K562 (cell line): ENCODE results near the gene SOS2. TPM values are rescaled to one million over a fixed set of nuclear protein-coding genes. Genes with fewer than 3 reads are reported as not detected.

Experiments
- ATAC-seq: fragments of 200-7000 bp; cut with Tn5 transposase; 3 replicates; pipeline ENCODE4 v1.9.1; 2020; ENCODE audit warnings: moderate library complexity
- BruUV-seq: library from RNA; stranded (reverse); fragments of 400-500 nt; replicated peaks from 2 replicates; lab custom pipeline; 2021; lab: Mats Ljungman, UMichigan
- CTCF ChIA-PET: fragments of 300-600 bp; formaldehyde crosslinking; extraction: SDS; loops from one replicate; lab custom pipeline; 2021; ENCODE audit warnings: low intra/inter-chr PET ratio; lab: Yijun Ruan, JAX
- POLR2A ChIA-PET: fragments of 300-600, 350-650 bp; sonication (Branson Sonifier 250); formaldehyde crosslinking; extraction: SDS; loops from one replicate; lab custom pipeline; 2021; ENCODE audit warnings: antibody characterized with exemption, inconsistent platforms; lab: Yijun Ruan, JAX
- DNase-seq, 4 experiments: peaks; one replicate each; pipeline versions ENCODE4 v3.0.0 to v3.0.0-alpha.2; 2011 to 2018; ENCODE audit warnings: low spot score in 3 of 4, mixed read lengths in 3 of 4; ENCODE audit errors: extremely low read depth in 1 of 4
- FAIRE-seq: peaks from 2 replicates; lab custom pipeline; 2011; peaks lifted over from hg19 to GRCh38; lab: Jason Lieb, UNC
- H2AFZ ChIP-seq: 2 replicates; pipeline ENCODE4 v1.6.0; 2011; ENCODE audit warnings: low read depth, low read length, control low read depth, inconsistent platforms
- H3K27ac ChIP-seq: fragments of 200-600 bp; 3 replicates; pipeline ENCODE4 v1.8.0; 2011; ENCODE audit warnings: low read depth, mild to moderate bottlenecking, control low read depth, inconsistent platforms, low read length, moderate library complexity, mixed read lengths; ENCODE audit errors: extremely low read depth
- H3K27me3 ChIP-seq, 2 experiments: fragments of 300-600 bp in 1 of 2; 2 replicates in 1 of 2; 3 replicates in 1 of 2; pipeline versions ENCODE4 v1.6.0 to v1.8.0; 2011; ENCODE audit warnings: inconsistent platforms in 2 of 2, low read length in 2 of 2, mild to moderate bottlenecking in 1 of 2, mixed read lengths in 1 of 2, moderate library complexity in 1 of 2; ENCODE audit not compliant: control insufficient read depth in 2 of 2, insufficient read depth in 2 of 2
- H3K36me3 ChIP-seq: fragments of 300-600 bp; 3 replicates; pipeline ENCODE4 v1.8.0; 2011; ENCODE audit warnings: mild to moderate bottlenecking, low read length, inconsistent platforms; ENCODE audit not compliant: control insufficient read depth, insufficient read depth
- H3K4me1 ChIP-seq, 2 experiments: fragments of 200-600 bp in 1 of 2; replicated peaks in 1 of 2; 2 replicates in 1 of 2; 3 replicates in 1 of 2; pipeline versions ENCODE4 v1.5.1 to v1.8.0; 2011; ENCODE audit warnings: inconsistent platforms in 2 of 2, low read length in 2 of 2, mild to moderate bottlenecking in 1 of 2, mixed read lengths in 1 of 2, moderate library complexity in 1 of 2; ENCODE audit not compliant: control insufficient read depth in 2 of 2, insufficient read depth in 2 of 2
- H3K4me2 ChIP-seq: 2 replicates; pipeline ENCODE4 v1.6.1; 2011; ENCODE audit warnings: low read length, control low read depth, inconsistent platforms, mixed read lengths; ENCODE audit not compliant: insufficient read depth
- H3K4me3 ChIP-seq: fragments of 200-600 bp; sonication (generic), shearing (Covaris generic); 2 replicates; pipeline ENCODE4 v1.5.1; 2016; ENCODE audit warnings: control low read depth, inconsistent platforms
- H3K79me2 ChIP-seq: fragments of 200-600 bp; 3 replicates; pipeline ENCODE4 v1.8.0; 2011; ENCODE audit warnings: low read length, inconsistent platforms; ENCODE audit not compliant: control insufficient read depth, insufficient read depth
- H3K9ac ChIP-seq, 2 experiments: 2 replicates each; pipeline versions ENCODE4 v1.6.0 to v1.6.1; 2011; ENCODE audit warnings: low read depth in 2 of 2, low read length in 2 of 2, control low read depth in 1 of 2, inconsistent platforms in 1 of 2, mild to moderate bottlenecking in 1 of 2, mixed read lengths in 1 of 2; ENCODE audit not compliant: insufficient read depth in 1 of 2
- H3K9me1 ChIP-seq: one replicate; pipeline ENCODE4 v1.6.0; 2011; ENCODE audit warnings: inconsistent platforms, mild to moderate bottlenecking, low read length, moderate library complexity; ENCODE audit not compliant: control insufficient read depth, insufficient read depth
- H3K9me3 ChIP-seq: replicated peaks from 2 replicates; pipeline ENCODE4 v1.5.1; 2011; ENCODE audit warnings: low read depth, low read length, inconsistent platforms; ENCODE audit not compliant: control insufficient read depth, insufficient read depth
- H4K20me1 ChIP-seq: replicated peaks from 2 replicates; pipeline ENCODE4 v1.6.1; 2011; ENCODE audit warnings: low read length, inconsistent platforms, mixed read lengths; ENCODE audit not compliant: control insufficient read depth, insufficient read depth
- CBFA2T3 ChIP-seq: fragments of 450-650 bp; IDR thresholded peaks from 2 replicates; pipeline ENCODE4 v1.6.1; 2017
- CEBPG ChIP-seq, 3 experiments: fragments of 200-800 bp in 1 of 3; sonication (Bioruptor generic) in 1 of 3; sonication (generic) in 1 of 3; formaldehyde crosslinking in 1 of 3; IDR thresholded peaks in 2 of 3; conservative IDR thresholded peaks in 1 of 3; 2 replicates each; pipeline versions ENCODE4 v1.6.1 to v1.8.0; 2016 to 2022; ENCODE audit warnings: missing compliant biosample characterization in 2 of 3, missing genetic modification characterization in 2 of 3, mild to moderate bottlenecking in 1 of 3, missing genetic modification reagents in 1 of 3
- LEF1 ChIP-seq: fragments of 450-650 bp; IDR thresholded peaks from 2 replicates; pipeline ENCODE4 v1.6.1; 2016; ENCODE audit warnings: mild to moderate bottlenecking
- ZBTB33 ChIP-seq: sonication (generic); formaldehyde crosslinking; IDR thresholded peaks from 2 replicates; pipeline ENCODE4 v1.8.1; 2023; ENCODE audit warnings: mild to moderate bottlenecking, missing genetic modification reagents
- ZNF212 ChIP-seq: fragments of 450-650 bp; formaldehyde crosslinking; IDR thresholded peaks from 2 replicates; pipeline ENCODE4 v1.4.0; 2020; ENCODE audit warnings: mild to moderate bottlenecking
- ZNF224 ChIP-seq: sonication (generic); formaldehyde crosslinking; IDR thresholded peaks from 2 replicates; pipeline ENCODE4 v1.8.0; 2022; ENCODE audit warnings: mild to moderate bottlenecking, missing genetic modification reagents
- WGBS: fragments of 100-300 bp; shearing (Covaris generic); methylation state at CpG from one replicate; pipeline ENCODE4 v1.1.6; 2016; ENCODE audit warnings: low coverage, mixed read lengths; ENCODE audit not compliant: insufficient coverage; ENCODE audit errors: missing lambda C conversion rate; 5-methylcytosine and 5-hydroxymethylcytosine counted together
- in situ Hi-C: fragments of 300-500 bp; cut with MboI; formaldehyde crosslinking; loops from 4 replicates; pipeline ENCODE4 v1.15.0; 2018; ENCODE audit warnings: inconsistent platforms, mixed read lengths
- intact Hi-C: fragments of 100-400 bp; cut with micrococcal nuclease; formaldehyde crosslinking; loops from 2 replicates; pipeline ENCODE4 v1.14.2; 2022
- polyA plus RNA-seq, 8 experiments: library from polyadenylated mRNA; depleted of rRNA in 4 of 8; stranded (reverse) in 5 of 8; unstranded in 3 of 8; fragments of >200 nt; fragmentation: Nextera tagmentation in 2 of 8; fragmentation: Illumina TruSeq in 1 of 8; extraction: Ambion mirVana in 2 of 8; extraction: Trizol in 1 of 8; gene quantifications; 2 replicates each; pipeline versions ENCODE4 v1.2.1 to v1.2.3, GENCODE V29; 2011 to 2014; ENCODE audit warnings: inconsistent platforms in 1 of 8, missing spikeins in 1 of 8
- total RNA-seq, 7 experiments: library from RNA; depleted of rRNA in 6 of 7; stranded (reverse); fragments of >200 nt in 6 of 7; fragmentation: Illumina TruSeq in 2 of 7; extraction: Trizol in 2 of 7; gene quantifications; 2 replicates each; pipeline versions ENCODE4 v1.2.1 to v1.2.3, GENCODE V29; 2011 to 2021; ENCODE audit warnings: low replicate concordance in 1 of 7

SOS2 gene
- total and polyA plus RNA-seq, 9 of the 15 experiments (the other 6 are each of a cell fraction or from before 2014, with no cell fraction given): 2.2 to 13.1 (median 10.5) TPM

DNA sequence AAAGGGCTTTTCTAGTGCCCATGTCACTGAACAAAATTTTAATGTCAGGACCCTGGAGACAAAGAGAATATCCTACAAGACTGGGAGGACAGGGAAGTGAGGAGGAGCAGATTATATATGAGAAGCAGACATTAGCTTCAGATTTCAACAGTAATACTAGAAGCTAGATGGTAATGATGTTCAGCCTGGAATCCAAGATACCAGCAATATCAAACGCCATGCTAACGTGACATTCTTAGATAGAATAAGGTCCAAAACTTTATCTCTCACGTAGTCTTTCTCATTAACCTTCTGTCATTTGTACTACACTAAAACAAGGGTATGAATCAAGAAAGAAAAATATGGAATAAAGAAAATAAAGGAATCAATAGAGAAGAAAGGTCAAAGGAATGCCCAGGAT, 18.7 kb downstream of the SOS2 start:
- intact Hi-C loops (no loop called here), in situ Hi-C loops (no loop called here)
- Histone ChIP-seq H3K9me1 (no peaks in the 10 kb centered on the region), H3K4me2 (no peak overlapping the region), H3K27me3 (no peaks in the 10 kb centered on the region), H3K9ac (no peak overlapping the region), H3K79me2 (peaks cover 14% of the 10 kb centered on the region; the same call in 2 of the 3 replicates), H4K20me1 (no peaks in the 10 kb centered on the region), H3K27ac (no peak overlapping the region), H3K4me1 (no peaks in the 10 kb centered on the region; a peak in 2 of 5 replicates), H2AFZ (no peak overlapping the region), H3K9me3 (no peaks in the 10 kb centered on the region), H3K36me3 (no peaks in the 10 kb centered on the region), H3K4me3 (no peak overlapping the region)
- CTCF ChIA-PET: no interaction called here
- BruUV-seq: no TSS peak
- POLR2A ChIA-PET: no interaction called here
- no peak for TF ChIP-seq CBFA2T3
- TF ChIP-seq LEF1: no peak
- TF ChIP-seq CEBPG (CRISPR knock-in tag; IDR thresholded peaks at IDR 0.05): no peak
- no peak for TF ChIP-seq CEBPG (tag; conservative IDR thresholded peaks at IDR 0.05 in 1 of 2, IDR thresholded peaks at IDR 0.05 in 1 of 2)
- TF ChIP-seq ZNF212 (CRISPR knock-in tag): no peak
- TF ChIP-seq ZNF224 (CRISPR knock-in tag): no peak
- no peak for TF ChIP-seq ZBTB33 (CRISPR knock-in tag)
- ATAC-seq (no peak; the same call in 2 of the 3 replicates), FAIRE-seq (no peak), DNase-seq (no peak)
- 20% methylated on average over 2 of the region's 3 CpGs for WGBS
